RCC 7860 (cell line): Measurements from ENCODE around the gene OGFOD3.

ENCODE experiments used
- DNase-seq: peaks from one replicate; pipeline ENCODE4 v3.0.0-alpha.2; 2015; ENCODE audit warnings: low spot score
- FAIRE-seq: peaks from 2 replicates; lab custom pipeline; 2012; peaks lifted over from hg19 to GRCh38; lab: Jason Lieb, UNC

OGFOD3 gene

GRCh38 chr17:82344175-82344907, 74.0 kb downstream of the OGFOD3 start:
- no peak for FAIRE-seq
- DNase-seq = no peak

DNA sequence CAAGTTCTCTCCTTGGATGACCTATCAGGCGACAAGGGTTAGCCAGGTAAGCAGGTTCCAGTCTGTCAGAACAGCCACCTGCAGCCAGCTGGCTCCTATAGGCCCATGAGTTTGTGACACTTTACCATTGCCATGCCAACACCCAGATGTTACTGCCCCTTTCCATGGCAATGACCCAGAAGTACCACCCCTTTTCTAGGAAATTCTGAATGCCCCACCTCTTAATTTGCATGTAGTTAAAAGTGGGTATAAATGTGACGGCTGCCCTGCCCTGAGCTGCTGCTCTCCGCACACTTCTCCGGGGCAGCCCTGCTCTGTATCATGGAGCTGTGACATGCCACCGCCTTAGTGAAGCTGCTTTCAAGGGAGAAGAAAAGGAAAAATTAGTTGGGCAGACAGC, 74.8 kb downstream of the OGFOD3 start:
- FAIRE-seq (no peak), DNase-seq (no peak)

DNA sequence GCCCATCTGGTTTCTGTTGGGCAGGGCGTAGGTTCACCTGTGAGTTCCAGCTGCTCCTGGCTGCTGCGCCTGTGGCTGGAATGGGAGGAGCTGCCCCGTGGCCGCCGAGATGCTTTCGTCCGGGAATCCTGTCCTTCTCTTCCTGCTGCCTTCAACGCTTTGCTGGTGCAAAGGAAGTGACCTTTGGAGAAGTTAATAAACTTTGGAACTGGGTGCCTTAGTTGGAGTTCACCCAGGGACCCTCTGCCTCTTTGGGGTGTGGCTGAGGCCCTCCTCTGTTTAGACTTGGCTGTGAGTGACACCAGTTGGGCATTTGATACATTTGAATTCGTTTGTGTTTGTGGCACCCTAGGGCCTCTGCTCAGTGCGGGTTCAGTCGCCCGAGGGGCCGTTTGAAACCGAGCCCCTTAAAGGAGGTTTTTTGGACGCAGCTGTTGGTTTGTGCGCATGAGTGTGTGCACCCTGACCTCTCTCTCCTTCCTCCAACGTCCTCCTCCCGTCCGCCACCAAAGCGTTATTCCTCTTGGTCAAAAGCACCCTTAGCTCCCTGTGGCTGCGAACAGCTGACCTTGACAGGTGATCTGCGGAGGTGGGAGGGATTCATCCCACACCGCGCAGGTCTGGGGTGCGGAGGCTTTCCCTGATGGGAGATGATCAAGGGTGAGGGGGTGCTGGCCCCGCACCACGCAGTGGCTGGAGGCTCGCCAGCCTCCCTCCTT, 75.9 kb downstream of the OGFOD3 start:
- DNase-seq (no peak), FAIRE-seq (no peak)

DNA sequence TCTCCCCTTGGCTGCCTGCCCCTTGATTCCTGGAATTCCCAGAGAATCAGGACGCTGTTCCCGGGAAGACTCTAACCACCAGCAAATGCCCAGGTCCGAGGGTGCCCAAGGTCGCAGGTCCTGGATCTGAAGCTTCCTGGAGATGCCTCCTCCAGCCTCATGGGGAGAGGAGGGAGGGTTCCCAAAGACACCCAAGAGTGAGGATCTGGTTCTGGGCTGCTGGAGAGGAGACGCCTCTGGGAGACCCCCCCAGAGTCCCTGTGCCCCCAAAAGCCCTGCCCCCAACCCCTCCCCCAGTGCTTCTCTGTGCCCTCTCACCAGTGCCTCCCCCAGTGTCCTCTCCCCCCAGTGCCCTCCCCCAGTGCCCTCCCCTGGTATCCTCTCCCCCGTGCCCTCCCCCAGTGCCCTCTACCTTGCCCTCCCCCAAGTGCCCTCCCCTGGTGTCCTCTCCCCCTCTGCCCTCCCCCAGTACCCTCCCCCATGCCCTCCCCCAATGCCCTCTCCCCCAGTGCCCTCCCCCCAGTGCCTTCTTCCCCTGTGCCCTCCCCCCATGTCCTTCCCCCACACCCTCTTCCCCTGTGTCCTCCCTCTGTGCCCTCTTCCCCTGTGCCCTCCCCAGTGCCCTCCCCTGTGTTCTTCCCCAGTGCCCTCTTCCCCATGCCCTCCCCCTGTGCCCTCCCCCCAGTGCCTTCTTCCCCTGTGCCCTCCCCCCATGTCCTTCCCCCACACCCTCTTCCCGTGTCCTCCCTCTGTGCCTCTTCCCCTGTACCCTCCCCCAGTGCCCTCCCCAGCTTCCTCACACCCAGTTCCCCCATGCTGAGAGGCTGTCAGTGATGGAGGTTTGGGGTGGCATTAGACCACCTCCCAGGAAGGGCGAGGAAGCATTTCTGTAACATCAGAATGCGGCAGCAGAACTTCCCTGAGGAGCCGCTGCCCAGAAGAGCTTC, 78.5 kb downstream of the OGFOD3 start:
- DNase-seq (no peak), FAIRE-seq (no peak)
